Islet precursor cell (in vitro differentiated cells): ENCODE results near the gene PRPH.
"Not testable (repeated sequence)": the region's sequence is repeated elsewhere in the genome, so short reads cannot be mapped to it uniquely, and the experiment has no call there.

ENCODE experiments used
- DNase-seq: peaks from one replicate; pipeline ENCODE4 v3.0.0-alpha.2; 2018

The PRPH gene

GRCh38 chr12:49301760-49302159 is 6.8 kb downstream of the PRPH start:
- DNase-seq, result no peak

GRCh38 chr12:49304161-49304560 is 9.2 kb downstream of the PRPH start:
- DNase-seq, result peak; percentile 76

DNA sequence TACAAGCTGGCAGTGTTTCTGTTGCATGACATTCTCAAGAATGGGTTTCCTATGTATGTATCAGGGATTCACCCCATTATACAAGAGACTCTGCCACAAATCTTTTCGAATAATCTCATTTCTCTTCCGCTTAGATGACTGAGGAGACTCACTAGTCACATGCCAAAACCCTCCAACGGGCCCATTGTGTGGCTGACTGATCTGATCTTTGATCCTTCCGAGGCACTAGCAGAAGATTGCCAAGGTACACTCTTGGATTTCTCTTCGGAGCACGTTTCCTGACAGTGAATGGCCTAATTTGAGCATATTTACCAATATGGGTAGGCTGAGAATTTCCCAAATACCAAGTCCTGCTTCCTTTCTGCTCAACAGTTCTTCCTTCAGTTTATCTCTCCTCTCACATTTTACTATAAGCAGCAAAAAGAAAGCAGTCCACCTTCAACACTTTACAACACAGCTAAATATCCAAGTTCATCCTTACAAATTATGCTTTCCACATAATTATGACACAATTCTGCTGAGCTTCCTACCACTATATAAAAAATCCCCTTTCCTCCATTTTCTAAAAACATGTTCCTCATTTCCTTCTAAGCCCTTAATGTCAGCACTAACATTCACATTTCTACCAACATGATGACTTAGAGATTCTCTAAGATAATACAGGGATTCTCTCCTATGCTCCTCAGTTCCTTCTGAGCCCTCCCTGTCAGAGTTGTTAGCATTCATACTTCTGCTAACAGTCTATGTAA is 11.0 kb downstream of the PRPH start:
- DNase-seq, result no peak

DNA sequence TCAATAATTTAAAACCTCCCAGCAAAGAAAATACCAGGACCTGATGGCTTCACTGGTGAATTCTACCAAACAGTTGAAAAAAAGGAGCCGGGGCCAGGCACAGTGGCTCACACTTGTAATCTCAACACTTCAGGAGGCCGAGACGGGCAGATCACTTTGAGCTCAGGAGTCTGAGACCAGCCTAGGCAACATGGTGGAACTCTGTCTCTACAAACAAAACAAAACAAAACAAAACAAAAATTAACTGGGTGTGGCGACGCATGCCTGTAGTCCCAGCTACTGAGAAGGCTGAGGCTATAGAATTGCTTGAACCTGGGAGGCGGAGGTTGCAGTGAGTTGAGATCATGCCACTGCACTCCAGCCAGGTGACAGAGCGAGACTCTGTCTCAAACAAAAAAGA is 14.4 kb downstream of the PRPH start:
- DNase-seq, result peak; percentile 53

GRCh38 chr12:49310451-49311000 is 15.6 kb downstream of the PRPH start:
- not testable (repeated sequence) for DNase-seq

DNA sequence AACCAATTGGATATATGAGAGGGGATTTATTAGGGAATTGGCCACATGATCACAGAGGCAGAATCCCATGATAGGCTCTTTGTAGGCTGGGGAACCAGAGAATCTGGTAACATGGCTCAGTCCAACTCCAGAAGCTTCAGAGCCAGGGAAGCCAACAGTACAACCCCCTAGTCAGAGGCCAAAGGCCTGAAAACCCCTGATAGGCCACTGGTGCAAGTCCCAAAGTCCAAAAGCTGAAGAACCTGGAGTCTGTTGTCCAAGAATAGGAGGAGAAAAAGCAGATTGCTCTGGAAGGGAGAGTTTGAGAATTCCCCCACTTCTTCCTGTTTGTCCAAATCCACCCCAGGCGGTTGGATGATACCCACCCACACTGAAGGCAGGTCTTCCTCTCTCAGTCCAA is 19.9 kb downstream of the PRPH start:
- no peak for DNase-seq

DNA sequence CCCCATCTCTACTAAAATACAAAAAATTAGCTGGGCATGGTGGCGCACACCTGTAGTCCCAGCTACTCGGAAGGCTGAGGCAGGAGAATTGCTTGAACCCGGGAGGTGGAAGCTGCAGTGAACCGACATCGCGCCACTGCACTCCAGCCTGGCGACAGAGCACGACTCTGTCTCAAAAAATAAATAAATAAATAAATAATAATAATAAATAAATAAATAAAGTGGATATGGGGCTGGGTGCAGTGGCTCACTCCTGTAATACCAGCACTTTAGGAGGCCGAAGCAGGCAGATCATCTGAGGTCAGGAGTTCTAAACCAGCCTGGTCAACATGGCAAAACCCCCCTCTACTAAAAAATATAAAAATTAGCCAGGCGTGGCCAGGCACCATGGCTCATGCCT is 22.2 kb downstream of the PRPH start:
- DNase-seq, result not testable (repeated sequence)

DNA sequence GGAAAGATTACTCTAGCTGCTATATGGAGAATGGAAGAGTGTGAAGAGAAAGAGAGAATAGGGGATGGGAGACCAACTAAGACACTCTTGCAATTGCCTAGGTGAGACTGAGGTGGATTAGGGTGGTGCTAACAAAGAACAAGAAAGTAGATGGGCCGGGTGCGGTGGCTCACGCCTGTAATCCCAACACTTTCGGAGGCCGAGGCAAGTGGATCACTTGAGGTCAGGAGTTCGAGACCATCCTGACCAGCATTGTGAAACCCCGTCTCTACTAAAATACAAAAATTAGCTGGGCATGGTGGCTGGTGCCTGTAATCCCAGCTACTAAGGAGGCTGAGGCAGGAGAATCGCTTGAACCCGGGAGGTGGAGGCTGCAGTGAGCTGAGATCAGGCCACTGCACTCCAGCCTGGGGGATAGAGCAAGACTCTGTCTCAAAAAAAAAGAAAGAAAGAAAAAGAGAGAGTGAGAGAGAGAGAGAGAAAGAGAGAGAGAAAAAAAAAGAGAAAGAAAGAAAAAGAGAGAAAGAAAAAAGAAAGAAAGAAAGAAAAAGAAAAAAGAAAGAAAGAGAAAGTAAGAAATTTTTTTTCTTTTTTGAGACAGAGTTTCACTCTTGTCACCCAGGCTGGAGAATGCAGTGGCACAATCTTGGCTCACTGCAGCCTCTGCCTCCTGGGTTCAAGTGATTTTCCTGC is 25.6 kb downstream of the PRPH start:
- DNase-seq, result not testable (repeated sequence)

DNA sequence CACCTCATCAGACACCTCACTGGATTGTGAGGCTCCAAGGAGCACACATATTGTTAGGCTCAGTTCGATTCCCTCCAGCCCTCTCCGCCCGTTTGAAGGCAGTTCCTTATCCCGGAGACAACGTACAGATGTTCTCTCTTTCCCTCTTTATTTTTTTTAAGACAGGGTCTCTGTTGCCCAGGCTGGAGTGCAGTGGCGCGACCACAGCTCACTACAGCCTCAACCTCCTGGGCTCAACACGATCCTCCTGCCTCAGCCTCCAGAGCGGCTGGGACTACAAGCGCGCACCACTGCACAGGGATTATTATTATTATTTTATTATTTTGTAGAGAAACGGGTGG is 27.4 kb downstream of the PRPH start:
- DNase-seq, result peak; percentile 48

DNA sequence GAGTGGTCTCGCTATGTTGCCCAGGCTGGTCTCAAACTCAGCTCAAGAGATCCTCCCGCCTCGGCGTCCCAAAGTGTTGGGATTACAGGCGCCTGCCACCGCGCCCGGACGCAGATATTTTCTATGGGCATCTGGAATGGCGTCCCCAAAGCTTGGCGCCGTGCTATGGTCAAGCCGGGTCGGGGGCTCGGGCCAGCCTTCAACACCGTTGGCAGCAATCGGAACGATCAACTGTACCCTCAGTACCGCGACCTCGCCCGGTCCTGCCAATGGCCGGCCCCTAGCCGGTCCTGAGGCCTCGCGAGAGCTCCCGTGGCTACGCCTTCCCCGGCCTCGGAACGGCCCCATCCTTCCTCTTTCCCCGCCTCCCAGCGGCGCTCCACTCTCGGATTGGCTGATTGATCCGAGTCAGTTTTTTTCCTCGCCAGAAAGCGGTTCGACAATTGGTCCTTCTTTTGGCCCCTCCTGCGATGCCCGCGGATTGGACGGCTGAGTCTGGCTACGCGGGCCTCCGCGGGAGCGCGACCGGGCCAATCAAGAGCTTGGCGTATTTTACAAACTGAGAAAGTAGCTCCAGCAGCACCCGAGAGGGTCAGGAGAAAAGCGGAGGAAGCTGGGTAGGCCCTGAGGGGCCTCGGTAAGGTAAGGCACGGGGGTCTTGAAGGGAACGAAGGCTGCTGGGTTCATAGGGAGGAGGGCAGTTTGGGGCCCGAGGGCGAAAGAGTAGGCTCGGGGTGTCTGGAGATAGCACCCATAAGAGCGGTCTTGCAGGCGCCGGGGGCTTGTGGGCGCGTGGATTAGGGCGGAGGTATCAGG is 28.0 kb downstream of the PRPH start, which contains the start of gene TROAP:
TROAP (plus strand) TSS at position 548 of the 816 bp plus-strand sequence. CDS start 354 bp downstream, outside the sequence.
- DNase-seq, result peak; percentile 100

- DNase-seq, result no peak
Measured at GRCh38 chr12:49323524-49324097, 28.7 kb downstream of the PRPH start.

GRCh38 chr12:49325606-49326005 is 30.7 kb downstream of the PRPH start:
- no peak for DNase-seq

DNA sequence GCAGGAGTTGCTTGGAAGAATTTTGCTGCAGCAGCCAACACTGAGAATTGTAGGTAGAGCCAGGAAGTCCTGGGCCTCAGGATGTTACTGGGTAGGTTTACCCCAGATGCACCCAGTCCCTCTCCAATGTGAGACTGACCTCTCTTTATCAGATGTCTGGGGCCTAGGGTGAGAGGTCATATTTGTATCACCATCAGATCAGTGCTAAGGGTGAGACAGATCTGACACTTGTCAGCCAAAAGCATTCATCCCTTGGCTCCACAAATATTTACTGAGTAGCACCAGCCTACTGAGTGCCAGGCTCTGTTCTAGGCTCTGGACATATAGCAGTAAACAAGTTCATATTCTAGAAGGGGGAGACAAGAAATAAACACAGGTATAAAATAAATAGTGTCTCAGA is 32.4 kb downstream of the PRPH start:
- no peak for DNase-seq

- DNase-seq, result no peak
Measured at GRCh38 chr12:49327887-49328286, 32.9 kb downstream of the PRPH start.

GRCh38 chr12:49328816-49329215 is 33.9 kb downstream of the PRPH start:
- no peak for DNase-seq

GRCh38 chr12:49330032-49330619 is 35.2 kb downstream of the PRPH start:
- DNase-seq, result peak; percentile 51

DNA sequence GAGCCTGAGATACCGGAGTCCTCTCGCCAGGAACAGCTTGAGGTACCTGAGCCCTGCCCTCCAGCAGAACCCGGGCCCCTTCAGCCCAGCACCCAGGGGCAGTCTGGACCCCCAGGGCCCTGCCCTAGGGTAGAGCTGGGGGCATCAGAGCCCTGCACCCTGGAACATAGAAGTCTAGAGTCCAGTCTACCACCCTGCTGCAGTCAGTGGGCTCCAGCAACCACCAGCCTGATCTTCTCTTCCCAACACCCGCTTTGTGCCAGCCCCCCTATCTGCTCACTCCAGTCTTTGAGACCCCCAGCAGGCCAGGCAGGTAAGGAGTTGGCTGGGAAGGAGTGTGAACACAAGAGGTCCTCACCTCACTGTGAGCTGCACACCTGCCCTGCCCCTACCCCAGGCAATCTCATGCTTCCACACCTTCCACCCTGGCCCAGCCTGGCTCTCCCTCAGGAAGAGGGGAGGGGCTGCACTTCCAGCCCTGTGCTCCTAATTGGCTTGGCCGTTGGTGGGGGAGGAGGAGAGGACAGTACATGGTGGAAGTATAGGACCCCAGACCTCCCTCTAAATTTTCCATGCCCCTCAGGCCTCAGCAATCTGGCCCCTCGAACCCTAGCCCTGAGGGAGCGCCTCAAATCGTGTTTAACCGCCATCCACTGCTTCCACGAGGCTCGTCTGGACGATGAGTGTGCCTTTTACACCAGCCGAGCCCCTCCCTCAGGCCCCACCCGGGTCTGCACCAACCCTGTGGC is 35.9 kb downstream of the PRPH start:
- DNase-seq, result peak; percentile 47

DNA sequence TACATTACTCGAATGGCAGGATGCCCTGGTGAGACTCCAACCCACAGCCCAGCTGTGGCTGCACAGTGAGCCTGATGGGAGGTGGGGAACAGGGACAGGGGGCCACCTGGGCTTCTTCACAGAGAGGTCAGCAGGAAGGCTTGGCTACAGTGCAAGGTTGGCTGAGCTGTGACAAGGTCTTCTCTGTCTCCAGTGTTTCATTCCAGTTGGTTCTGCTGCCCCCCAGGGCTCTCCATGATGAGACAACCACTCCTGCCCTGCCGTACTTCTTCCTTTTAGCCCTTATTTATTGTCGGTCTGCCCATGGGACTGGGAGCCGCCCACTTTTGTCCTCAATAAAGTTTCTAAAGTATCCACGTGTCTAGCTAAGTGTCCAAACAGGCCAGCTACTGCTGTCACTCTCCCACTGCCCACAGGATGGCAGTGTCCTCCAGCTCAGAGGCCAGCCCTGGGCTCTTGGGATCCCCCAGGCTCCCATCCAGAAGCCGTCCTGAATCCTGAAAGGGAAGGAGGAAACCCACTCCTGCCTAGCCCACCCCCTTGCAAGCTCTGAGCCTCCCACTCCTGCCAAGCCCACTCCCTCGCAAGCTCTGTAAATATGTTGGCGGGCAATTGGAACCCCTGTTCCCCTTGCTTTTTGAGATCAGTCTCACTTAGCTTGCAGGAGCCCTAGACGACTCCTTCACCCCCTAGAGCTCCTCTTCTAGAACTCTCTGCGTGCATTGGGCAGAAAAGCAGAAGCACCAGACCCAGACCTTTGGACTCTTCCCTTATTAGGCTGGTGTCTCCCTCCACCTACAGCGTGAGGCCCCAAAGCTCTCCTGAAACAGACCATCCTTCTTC is 36.7 kb downstream of the PRPH start:
- peak; percentile 92 for DNase-seq

DNA sequence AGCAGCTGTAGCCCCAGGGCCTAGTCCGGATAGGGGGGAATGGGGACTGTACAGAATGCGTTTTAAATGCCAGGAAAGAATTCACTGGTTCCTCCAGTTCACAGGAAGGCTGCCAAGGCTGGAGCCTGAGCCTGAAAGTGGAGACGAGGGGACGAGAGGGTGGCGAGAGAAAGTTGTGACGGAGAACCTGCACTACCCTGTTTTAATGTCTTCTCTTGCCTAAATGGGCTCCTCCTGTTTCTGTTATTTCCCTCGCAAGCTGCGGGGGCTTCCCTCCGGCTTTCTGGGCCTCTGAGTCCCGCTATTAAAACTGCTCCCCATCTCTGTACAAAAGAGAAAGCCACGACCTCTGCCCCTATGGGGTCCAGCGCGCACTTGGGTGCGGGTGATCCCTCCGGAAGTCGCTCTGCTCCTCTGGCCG is 37.5 kb downstream of the PRPH start:
- peak; percentile 52 for DNase-seq

DNA sequence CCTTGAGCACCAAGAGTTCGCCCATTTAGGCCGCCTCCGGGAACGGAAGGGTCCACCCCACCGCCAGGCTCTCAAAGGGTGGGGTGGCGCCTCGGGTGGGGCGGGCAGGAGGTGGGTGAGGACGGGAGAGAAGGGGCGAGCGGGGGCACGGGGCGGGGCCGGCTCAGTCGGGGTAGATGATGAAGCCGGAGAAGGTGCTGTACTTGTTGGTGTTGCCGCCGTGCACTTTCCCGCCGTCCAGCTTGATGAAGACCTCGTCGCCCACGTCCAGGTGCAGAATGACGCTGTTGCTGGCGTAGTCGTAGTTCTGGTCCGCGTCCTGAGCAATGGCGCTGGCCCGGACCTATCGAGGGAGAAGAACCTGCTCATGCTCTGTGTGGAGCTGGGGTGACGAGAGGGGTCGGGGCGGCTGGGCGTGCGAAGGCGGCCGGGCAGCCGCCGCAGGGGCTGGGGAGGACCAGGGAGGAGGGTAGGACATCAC is 38.0 kb downstream of the PRPH start:
- no peak for DNase-seq

DNA sequence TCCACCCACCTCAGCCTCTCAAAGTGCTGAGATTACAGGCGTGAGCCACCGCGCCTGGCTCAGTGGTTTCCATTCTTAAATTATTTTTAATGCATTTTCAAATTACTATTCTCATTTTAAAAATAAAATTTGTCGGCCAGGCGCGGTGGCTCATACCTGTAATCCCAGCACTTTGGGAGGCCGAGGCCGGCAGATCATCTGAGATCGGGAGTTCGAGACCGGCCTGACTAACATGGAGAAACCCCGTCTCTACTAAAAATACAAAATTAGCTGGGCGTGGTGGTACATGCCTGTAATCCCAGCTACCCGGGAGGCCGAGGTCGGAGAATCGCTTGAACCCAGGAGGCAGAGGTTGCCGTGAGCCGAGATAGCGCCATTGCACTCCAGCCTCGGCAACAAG is 38.8 kb downstream of the PRPH start:
- DNase-seq, result not testable (repeated sequence)
